ENCODE results near the gene GRID1. TPM values are rescaled to one million over a fixed set of nuclear protein-coding genes. Genes with fewer than 3 reads are reported as not detected.

The GRID1 gene
- polyA plus RNA-seq, 1 donor (not counting 4 experiments of a cell fraction or from before 2014, with no cell fraction given): 0.01 TPM

DNA sequence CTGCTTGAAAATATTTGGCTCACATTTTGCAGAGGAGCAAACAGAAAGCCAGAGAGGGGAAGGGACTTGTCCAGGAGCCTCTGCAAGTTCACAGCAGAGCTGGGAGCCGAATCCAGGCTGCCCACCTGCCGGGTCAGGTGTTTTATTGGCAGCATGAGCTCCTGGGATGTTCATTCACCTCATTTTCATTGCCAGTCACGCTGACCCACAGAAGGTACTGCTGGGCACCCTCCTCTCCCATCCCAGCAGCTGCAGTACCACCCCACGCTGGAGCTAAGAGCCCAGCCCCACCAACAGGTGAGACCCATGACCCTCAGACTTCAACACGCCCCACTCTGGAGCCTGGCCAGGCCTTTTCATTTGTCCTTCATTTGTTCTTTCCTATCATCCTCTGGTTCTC, 102.7 kb downstream of the GRID1 start:
- no peak overlapping the region for H3K27ac ChIP-seq (ENCODE audit: control insufficient read depth, insufficient read depth, low read length)
- TF ChIP-seq, protein P1, sequence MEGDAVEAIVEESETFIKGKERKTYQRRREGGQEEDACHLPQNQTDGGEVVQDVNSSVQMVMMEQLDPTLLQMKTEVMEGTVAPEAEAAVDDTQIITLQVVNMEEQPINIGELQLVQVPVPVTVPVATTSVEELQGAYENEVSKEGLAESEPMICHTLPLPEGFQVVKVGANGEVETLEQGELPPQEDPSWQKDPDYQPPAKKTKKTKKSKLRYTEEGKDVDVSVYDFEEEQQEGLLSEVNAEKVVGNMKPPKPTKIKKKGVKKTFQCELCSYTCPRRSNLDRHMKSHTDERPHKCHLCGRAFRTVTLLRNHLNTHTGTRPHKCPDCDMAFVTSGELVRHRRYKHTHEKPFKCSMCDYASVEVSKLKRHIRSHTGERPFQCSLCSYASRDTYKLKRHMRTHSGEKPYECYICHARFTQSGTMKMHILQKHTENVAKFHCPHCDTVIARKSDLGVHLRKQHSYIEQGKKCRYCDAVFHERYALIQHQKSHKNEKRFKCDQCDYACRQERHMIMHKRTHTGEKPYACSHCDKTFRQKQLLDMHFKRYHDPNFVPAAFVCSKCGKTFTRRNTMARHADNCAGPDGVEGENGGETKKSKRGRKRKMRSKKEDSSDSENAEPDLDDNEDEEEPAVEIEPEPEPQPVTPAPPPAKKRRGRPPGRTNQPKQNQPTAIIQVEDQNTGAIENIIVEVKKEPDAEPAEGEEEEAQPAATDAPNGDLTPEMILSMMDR (optimal IDR thresholded peaks at IDR 0.05 in 1 of 3, IDR thresholded peaks at IDR 0.05 in 1 of 3, conservative IDR thresholded peaks at IDR 0.05 in 1 of 3; ENCODE audit: extremely low read depth in 1 of 3, insufficient read depth in 2 of 3, low read length in 3 of 3): no peak
- no peak for TF ChIP-seq EZH2 (IDR thresholded peaks at IDR 0.05; ENCODE audit: low read length)
- H3K4me3 ChIP-seq (ENCODE audit: control insufficient read depth in 2 of 3, extremely low read depth in 1 of 3, insufficient read depth in 2 of 3, low read depth in 1 of 3, low read length in 3 of 3): no peak overlapping the region
- no peaks in the 10 kb centered on the region for H3K9me1 ChIP-seq (ENCODE audit: control insufficient read depth, extremely low read depth, insufficient read depth, low read length)
- FAIRE-seq (no peak), DNase-seq (ENCODE audit: low read depth, low spot score) (no peak)
- dilution Hi-C loops (cut with MboI; ENCODE audit: extremely low pct_ligation_motif_present, low sequenced_read_pairs): no loop called here
- peaks cover 15% of the 10 kb centered on the region for H3K27me3 ChIP-seq (ENCODE audit: control insufficient read depth, extremely low read depth, insufficient read depth, low read length)
- no peaks in the 10 kb centered on the region for H3K79me2 ChIP-seq (ENCODE audit: control insufficient read depth, insufficient read depth, low read length)
- no peaks in the 10 kb centered on the region for H3K9me3 ChIP-seq (ENCODE audit: control insufficient read depth, low read depth, low read length)
- H3K36me3 ChIP-seq (ENCODE audit: control insufficient read depth in 2 of 2, extremely low read depth in 1 of 2, insufficient read depth in 2 of 2, low read length in 2 of 2): no peaks in the 10 kb centered on the region
- no peaks in the 10 kb centered on the region for H4K20me1 ChIP-seq (ENCODE audit: control insufficient read depth, extremely low read depth, insufficient read depth, low read length)
- no peak overlapping the region for H3K4me2 ChIP-seq (ENCODE audit: control insufficient read depth, extremely low read depth, insufficient read depth, low read depth, low read length)
- no peaks in the 10 kb centered on the region for H3K4me1 ChIP-seq (ENCODE audit: control insufficient read depth, extremely low read depth, insufficient read depth, low read length)
- no peak overlapping the region for H2AFZ ChIP-seq (ENCODE audit: control insufficient read depth, low read length)
- H3K9ac ChIP-seq (ENCODE audit: control insufficient read depth, extremely low read depth, insufficient read depth, low read length): no peak overlapping the region

DNA sequence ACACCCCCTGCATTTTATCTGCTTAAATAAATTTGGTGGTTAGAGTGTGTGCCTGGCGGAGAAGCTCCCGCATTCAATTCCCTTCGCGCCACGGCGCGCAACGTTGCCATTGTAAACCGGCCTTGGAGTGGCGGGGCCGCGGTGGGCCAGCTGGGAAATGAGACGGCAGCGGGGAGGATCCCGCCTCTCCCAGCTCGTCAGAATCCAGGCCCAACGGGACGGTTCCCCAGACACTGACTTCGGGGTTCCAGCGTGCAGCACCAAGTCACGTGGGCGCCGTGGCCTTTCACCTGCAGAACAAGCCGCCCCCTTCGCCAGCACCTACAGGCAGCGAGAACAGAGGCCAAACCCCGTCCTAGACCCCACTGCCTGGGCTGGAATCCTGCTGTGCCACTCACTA, 103.4 kb downstream of the GRID1 start:
- TF ChIP-seq, protein P1 (optimal IDR thresholded peaks at IDR 0.05 in 1 of 3, IDR thresholded peaks at IDR 0.05 in 1 of 3, conservative IDR thresholded peaks at IDR 0.05 in 1 of 3; ENCODE audit: extremely low read depth in 1 of 3, insufficient read depth in 2 of 3, low read length in 3 of 3): no peak
- no peak for TF ChIP-seq EZH2 (IDR thresholded peaks at IDR 0.05; ENCODE audit: low read length)
- Histone ChIP-seq H3K27ac (ENCODE audit: control insufficient read depth, insufficient read depth, low read length) (no peak overlapping the region), H2AFZ (ENCODE audit: control insufficient read depth, low read length) (no peak overlapping the region), H3K4me1 (ENCODE audit: control insufficient read depth, extremely low read depth, insufficient read depth, low read length) (no peaks in the 10 kb centered on the region), H3K27me3 (ENCODE audit: control insufficient read depth, extremely low read depth, insufficient read depth, low read length) (peaks cover 15% of the 10 kb centered on the region), H3K9me3 (ENCODE audit: control insufficient read depth, low read depth, low read length) (no peaks in the 10 kb centered on the region), H3K36me3 (ENCODE audit: control insufficient read depth in 2 of 2, extremely low read depth in 1 of 2, insufficient read depth in 2 of 2, low read length in 2 of 2) (no peaks in the 10 kb centered on the region), H3K79me2 (ENCODE audit: control insufficient read depth, insufficient read depth, low read length) (no peaks in the 10 kb centered on the region), H3K9ac (ENCODE audit: control insufficient read depth, extremely low read depth, insufficient read depth, low read length) (no peak overlapping the region), H3K4me3 (ENCODE audit: control insufficient read depth in 2 of 3, extremely low read depth in 1 of 3, insufficient read depth in 2 of 3, low read depth in 1 of 3, low read length in 3 of 3) (no peak overlapping the region), H3K4me2 (ENCODE audit: control insufficient read depth, extremely low read depth, insufficient read depth, low read depth, low read length) (no peak overlapping the region), H4K20me1 (ENCODE audit: control insufficient read depth, extremely low read depth, insufficient read depth, low read length) (no peaks in the 10 kb centered on the region), H3K9me1 (ENCODE audit: control insufficient read depth, extremely low read depth, insufficient read depth, low read length) (no peaks in the 10 kb centered on the region)
- FAIRE-seq (no peak), DNase-seq (ENCODE audit: low read depth, low spot score) (no peak)
- dilution Hi-C loops (cut with MboI; ENCODE audit: extremely low pct_ligation_motif_present, low sequenced_read_pairs): no loop called here
